HUES48 (cell line): Measurements from ENCODE around the gene CBY2.
"Not testable (repeated sequence)": the region's sequence is repeated elsewhere in the genome, so short reads cannot be mapped to it uniquely, and the experiment has no call there.

Experiments used
- H3K27ac ChIP-seq: one replicate; pipeline ENCODE4 v1.7.0; 2013; ENCODE audit warnings: low read depth, low read length, inconsistent platforms
- H3K27me3 ChIP-seq: 2 replicates; pipeline ENCODE4 v1.6.1; 2013; ENCODE audit warnings: mild to moderate bottlenecking, low read length; ENCODE audit not compliant: control insufficient read depth, insufficient read depth
- H3K36me3 ChIP-seq: 2 replicates; pipeline ENCODE4 v1.6.1; 2013; ENCODE audit warnings: low read length; ENCODE audit not compliant: control insufficient read depth, insufficient read depth
- H3K4me1 ChIP-seq: 2 replicates; pipeline ENCODE4 v1.6.1; 2013; ENCODE audit warnings: mild to moderate bottlenecking, low read length; ENCODE audit not compliant: control insufficient read depth, insufficient read depth
- H3K4me3 ChIP-seq: 2 replicates; pipeline ENCODE4 v1.5.1; 2013; ENCODE audit warnings: mild to moderate bottlenecking, low read depth, low read length
- H3K9ac ChIP-seq: 2 replicates; pipeline ENCODE4 v1.6.1; 2013; ENCODE audit warnings: mild to moderate bottlenecking, low read depth, low read length, moderate library complexity
- H3K9me3 ChIP-seq: 2 replicates; pipeline ENCODE4 v1.6.1; 2013; ENCODE audit warnings: low read length; ENCODE audit not compliant: control insufficient read depth, insufficient read depth

The CBY2 gene

DNA sequence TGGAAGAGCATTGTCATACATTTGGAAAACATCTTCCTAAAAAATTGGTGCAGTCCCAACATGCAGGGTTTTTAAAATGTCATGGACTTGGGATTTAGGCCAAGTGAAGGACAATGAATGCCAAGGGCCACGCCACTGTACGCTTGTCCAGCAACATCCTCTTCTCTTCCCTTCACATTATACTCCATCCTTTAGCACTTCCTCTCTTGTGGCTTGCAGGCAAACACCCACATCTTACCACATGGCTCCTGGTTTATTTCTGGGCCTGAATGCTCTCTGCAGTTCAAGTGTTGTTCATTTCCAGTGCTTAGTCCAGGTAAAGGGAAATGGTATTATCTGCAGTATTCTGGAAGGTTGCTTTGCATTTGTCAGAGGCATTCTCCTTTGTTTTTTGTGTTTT lies 45.0 kb downstream of the CBY2 start:
- no peak overlapping the region for H3K4me3 ChIP-seq
- H3K4me1 ChIP-seq = peaks cover 2% of the 10 kb centered on the region; the same call in 1 of the 2 replicates
- no peak overlapping the region for H3K9ac ChIP-seq
- no peaks in the 10 kb centered on the region for H3K27me3 ChIP-seq
- no peak overlapping the region for H3K27ac ChIP-seq
- H3K36me3 ChIP-seq = no peaks in the 10 kb centered on the region
- no peaks in the 10 kb centered on the region for H3K9me3 ChIP-seq

DNA sequence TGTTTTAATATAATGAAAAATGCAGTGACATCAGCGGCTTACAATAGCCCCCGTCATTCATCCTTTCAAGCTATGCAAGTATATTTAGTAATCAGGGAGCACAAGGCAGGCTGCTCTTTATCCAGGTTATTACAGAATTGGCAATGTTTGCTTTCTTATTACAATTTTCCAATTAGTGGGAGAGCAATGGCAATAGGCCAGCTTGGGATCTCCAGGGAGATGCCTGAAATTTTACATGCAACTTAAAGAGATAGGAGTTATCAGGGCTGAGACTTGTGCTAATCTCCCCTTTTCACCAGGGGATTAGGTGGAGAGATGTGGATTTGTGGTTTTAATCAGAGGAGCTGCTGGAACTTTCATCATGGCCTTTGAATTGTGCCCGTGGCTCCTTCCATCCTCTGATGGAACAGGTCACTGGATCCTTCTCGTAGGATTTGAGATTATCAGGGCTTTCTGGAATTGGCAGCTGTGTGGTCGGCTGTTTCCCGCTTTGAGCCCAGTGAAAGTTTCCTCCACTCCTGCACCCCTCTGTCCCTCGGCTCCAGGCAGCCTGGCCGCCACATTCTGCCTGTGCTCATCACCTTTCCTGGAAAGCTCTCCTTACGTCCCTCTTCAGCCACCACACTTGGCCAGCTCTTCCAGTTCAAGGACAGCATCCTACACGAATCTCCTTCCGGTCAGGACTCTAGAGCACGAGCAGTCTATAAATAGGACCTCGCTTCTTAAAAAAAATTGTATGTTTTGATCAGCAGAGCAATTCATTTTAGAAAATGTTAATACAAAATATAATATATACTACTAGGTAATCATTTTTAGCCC lies 47.0 kb downstream of the CBY2 start:
- Histone ChIP-seq H3K4me3 (no peak overlapping the region), H3K36me3 (no peaks in the 10 kb centered on the region), H3K27me3 (no peaks in the 10 kb centered on the region), H3K9me3 (no peaks in the 10 kb centered on the region), H3K4me1 (peaks cover 2% of the 10 kb centered on the region; the same call in 1 of the 2 replicates), H3K9ac (no peak overlapping the region), H3K27ac (no peak overlapping the region)

- Histone ChIP-seq H3K27me3 (no peaks in the 10 kb centered on the region), H3K4me1 (peaks cover 2% of the 10 kb centered on the region; the same call in 1 of the 2 replicates), H3K9me3 (no peaks in the 10 kb centered on the region), H3K27ac (no peak overlapping the region), H3K9ac (no peak overlapping the region), H3K4me3 (no peak overlapping the region), H3K36me3 (no peaks in the 10 kb centered on the region)
Measured at GRCh38 chr13:45750566-45750965, 48.4 kb downstream of the CBY2 start.

GRCh38 chr13:45751885-45752284 lies 49.8 kb downstream of the CBY2 start:
- Histone ChIP-seq H3K4me3 (no peak overlapping the region), H3K27ac (no peak overlapping the region), H3K27me3 (no peaks in the 10 kb centered on the region), H3K36me3 (no peaks in the 10 kb centered on the region), H3K9me3 (no peaks in the 10 kb centered on the region), H3K9ac (no peak overlapping the region), H3K4me1 (peaks cover 2% of the 10 kb centered on the region; the same call in 1 of the 2 replicates)

- Histone ChIP-seq H3K36me3 (no peaks in the 10 kb centered on the region), H3K27me3 (no peaks in the 10 kb centered on the region), H3K9ac (no peak overlapping the region), H3K4me3 (no peak overlapping the region), H3K9me3 (no peaks in the 10 kb centered on the region), H3K4me1 (peaks cover 2% of the 10 kb centered on the region; the same call in 1 of the 2 replicates), H3K27ac (no peak overlapping the region)
Measured at GRCh38 chr13:45752510-45752909, 50.4 kb downstream of the CBY2 start.

DNA sequence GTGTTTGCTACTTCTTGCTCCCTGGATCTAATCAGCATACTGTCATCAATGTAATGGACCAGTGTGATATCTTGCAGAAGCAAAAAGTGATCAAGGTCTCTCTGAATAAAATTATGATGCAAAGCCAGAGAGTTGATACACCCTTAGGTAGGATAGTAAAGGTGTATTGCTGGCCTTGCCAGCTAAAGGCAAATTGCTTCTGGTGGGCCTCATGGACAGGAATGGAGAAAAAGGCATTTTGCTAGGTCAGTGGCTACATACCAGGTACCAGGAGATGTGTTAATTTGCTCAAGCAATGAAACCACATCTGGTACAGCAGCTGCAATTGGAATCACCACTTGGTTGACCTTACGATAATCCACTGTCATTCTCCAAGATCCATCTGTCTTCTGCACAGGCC lies 54.4 kb downstream of the CBY2 start:
- H3K27ac ChIP-seq, H3K27me3 ChIP-seq, H3K9ac ChIP-seq, H3K9me3 ChIP-seq, H3K4me1 ChIP-seq, H3K4me3 ChIP-seq, H3K36me3 ChIP-seq: not testable (repeated sequence)

DNA sequence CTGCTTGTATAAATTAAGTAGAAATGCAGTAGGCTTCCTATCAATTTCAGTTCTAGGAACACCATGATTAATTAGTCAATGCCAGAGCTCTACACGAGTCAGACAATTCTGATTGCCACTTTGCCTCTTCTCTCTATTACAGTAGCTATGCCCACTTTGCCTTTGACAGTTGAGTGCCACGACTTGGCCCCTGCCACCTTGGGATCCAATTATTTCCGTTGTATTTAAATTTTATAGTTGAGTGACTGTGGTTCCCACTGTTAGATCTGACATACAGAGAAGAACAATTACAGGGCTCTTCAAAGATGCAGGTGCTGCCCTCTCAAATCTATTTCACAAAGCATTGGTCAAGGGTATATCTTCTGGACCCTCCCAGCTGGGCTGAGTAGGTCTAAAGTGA lies 55.5 kb downstream of the CBY2 start:
- not testable (repeated sequence) for H3K36me3 ChIP-seq, H3K9me3 ChIP-seq, H3K4me1 ChIP-seq, H3K4me3 ChIP-seq, H3K9ac ChIP-seq, H3K27me3 ChIP-seq, H3K27ac ChIP-seq

- peaks cover 5% of the 10 kb centered on the region for H3K4me1 ChIP-seq
- no peaks in the 10 kb centered on the region for H3K36me3 ChIP-seq
- no peak overlapping the region for H3K4me3 ChIP-seq
- H3K27me3 ChIP-seq = no peaks in the 10 kb centered on the region
- no peaks in the 10 kb centered on the region for H3K9me3 ChIP-seq
- no peak overlapping the region for H3K27ac ChIP-seq
- no peak overlapping the region for H3K9ac ChIP-seq
Measured at GRCh38 chr13:45763419-45763818, 61.3 kb downstream of the CBY2 start.
